ENCODE results near the gene CTU2.

GRCh38 chr16:88749358-88749757 is 43.1 kb downstream of the CTU2 start:
- TF ChIP-seq ESRRG (CRISPR knock-in tag; IDR thresholded peaks at IDR 0.05) (no peak), ZC3H10 (CRISPR knock-in tag; IDR thresholded peaks at IDR 0.05) (no peak)
